HG02870 (cell line): ENCODE data around the gene CTSE.
"Not testable (repeated sequence)": the region's sequence is repeated elsewhere in the genome, so short reads cannot be mapped to it uniquely, and the experiment has no call there.

Experiments used
- ATAC-seq: cut with Tn5 transposase; IDR thresholded peaks from one replicate; pipeline ENCODE4 v1.9.1; 2021; ENCODE audit warnings: mild to moderate bottlenecking, moderate library complexity; ENCODE audit not compliant: unreplicated experiment

CTSE gene

DNA sequence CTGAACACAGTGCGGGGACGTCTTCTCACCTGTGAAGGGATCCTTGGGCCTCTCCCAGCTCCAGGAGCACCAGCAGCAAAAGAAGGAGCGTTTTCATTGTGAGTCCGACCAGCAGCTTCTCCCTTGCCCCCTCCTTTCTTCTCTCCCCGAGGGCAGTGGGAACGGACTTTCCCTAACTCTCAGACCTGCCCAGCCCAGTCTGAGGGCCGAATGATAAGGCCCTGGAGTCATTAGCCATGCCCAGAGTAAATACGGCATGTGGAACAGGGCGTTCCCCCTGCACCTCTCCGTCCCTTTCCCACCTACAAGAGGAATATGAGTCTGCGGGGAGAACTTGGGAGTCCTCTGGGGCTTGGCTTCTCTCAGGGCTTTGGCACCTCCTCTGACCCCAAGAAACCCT lies at the start of gene CTSE:
TSS of gene CTSE (minus strand) at position 201 of the 400 bp plus-strand sequence. CDS start at position 97, 104 bp downstream.
- no peak for ATAC-seq

DNA sequence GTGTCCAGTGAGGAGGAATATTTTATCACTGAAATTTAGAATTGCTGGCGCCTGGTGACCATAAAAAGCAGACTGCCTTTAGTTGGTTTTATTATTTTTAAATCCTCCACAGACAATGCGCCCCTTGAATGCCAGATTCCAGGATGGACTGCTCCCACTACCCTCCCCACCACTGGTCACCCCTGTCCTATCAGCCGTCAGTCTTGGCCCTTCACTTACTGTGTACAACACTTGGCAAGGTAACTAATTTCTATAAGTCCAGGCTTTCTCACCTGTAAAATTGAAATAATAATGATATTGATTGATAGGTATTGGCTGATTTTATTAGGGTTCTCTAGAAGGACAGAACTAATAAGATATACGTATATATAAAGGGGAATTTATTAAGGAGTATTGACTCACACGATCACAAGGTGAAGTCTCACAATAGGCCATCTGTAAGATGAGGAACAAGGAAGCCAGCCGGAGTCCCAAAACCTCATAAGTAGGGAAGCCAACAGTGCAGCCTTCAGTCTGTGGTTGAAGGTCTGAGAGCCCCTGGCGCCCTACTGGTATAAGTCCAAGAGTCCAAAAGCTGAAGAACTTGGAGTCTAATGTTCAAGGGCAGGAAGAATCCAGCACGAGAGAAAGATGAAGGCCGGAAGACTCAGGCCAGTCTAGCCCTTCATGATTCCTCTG lies 47.1 kb upstream of the CTSE start:
- no peak for ATAC-seq

GRCh38 chr1:206068314-206068713 lies 44.6 kb upstream of the CTSE start:
- ATAC-seq = no peak

- ATAC-seq = no peak
These were observed 44.0 kb upstream of the CTSE start for GRCh38 chr1:206067486-206068227.

- peak; percentile 62 for ATAC-seq
These were observed 42.9 kb upstream of the CTSE start for GRCh38 chr1:206066479-206067171.

DNA sequence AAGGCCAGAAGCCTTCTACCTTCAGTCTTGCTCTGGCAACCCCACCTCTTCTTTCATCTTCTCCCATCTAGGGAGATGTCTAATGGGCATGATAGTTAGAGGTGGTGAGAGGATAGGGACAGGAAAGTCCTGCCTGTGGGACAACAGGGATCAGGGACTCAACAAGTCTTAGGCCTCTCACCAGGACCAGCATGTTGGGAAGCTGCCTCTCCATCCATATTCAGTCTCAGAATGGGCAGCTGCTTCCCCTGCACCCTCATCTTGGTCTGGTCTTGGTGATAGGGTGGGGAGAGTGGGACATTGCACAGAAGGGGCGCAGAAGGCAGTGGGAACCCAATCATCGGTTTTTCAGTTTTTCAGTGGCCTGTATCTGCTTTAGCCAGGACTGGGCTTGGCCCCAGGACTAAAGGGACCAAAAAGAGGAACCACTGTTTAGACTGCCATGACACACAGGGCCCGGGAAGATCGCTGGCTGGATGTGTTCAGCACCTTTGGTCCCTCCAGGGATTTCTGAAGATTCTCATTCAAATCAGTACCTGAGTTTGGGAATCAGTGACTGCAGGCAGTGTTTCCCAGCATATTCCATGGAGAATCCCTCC lies 42.0 kb upstream of the CTSE start:
- no peak for ATAC-seq

DNA sequence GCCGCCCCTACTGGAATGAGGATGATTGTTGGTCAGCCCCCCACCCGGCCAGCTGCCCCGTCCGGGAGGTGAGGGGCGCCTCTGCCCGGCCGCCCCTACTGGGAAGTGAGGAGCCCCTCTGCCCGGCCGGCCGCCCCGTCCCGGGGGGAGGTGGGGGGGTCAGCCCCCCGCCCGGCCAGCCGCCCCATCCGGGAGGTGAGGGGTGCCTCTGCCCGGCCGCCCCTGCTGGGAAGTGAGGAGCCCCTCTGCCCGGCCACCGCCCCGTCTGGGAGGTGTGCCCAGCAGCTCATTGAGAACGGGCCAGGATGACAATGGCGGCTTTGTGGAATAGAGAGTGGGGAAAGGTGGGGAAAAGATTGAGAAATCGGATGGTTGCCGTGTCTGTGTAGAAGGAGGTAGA lies 40.8 kb upstream of the CTSE start:
- ATAC-seq = not testable (repeated sequence)

GRCh38 chr1:206064001-206064400 lies 40.3 kb upstream of the CTSE start:
- not testable (repeated sequence) for ATAC-seq

- no peak for ATAC-seq
These were observed 38.8 kb upstream of the CTSE start for GRCh38 chr1:206062464-206062863.

DNA sequence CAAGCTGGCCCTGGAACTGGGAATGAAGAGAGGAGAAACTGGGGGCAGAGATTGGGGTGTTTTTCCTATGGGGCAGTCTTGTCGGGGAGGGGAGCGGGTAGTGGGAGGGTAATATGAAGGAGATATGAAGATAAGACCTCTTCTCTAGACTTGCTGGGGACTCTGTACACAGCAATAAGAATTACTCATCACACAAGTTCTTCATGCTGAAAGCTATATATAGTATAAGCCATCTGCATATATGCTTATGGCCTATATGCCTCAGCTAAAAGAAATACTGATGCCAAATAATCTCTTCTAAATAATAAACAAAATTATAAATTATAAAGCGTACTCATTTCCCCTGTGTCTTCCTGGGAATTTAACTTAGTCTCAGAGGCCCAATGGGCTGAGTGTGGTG lies 37.1 kb upstream of the CTSE start:
- no peak for ATAC-seq

- ATAC-seq = no peak
These were observed 35.7 kb upstream of the CTSE start for GRCh38 chr1:206059355-206059915.

GRCh38 chr1:206058927-206059292 lies 35.2 kb upstream of the CTSE start:
- no peak for ATAC-seq

DNA sequence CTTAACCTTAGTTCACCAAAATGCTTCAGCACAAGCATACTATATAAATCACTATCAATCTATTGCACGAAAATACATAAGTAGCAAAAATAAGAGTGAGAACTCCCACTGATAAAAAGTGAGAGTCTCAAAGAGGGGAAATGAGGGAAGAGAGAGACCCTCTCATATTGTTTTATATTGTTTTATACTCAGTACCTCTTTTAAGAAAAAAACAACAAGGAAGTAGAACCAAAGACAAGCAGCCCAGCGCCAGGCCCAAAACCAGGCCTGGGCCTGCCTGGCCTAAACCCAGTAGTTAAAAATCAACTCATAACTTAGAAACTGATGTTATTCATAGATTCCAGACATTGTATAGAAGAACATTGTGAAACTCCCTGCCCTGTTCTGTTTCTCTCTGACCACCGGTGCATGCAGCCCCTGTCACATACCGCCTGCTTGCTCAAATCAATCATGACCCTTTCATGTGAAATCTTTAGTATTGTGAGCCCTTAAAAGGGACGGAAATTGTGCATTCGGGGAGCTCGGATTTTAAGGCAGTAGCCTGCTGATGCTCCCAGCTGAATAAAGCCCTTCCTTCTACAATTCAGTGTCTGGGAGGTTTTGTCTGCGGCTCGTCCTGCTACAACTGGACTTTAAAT lies 34.7 kb upstream of the CTSE start:
- ATAC-seq = not testable (repeated sequence)

DNA sequence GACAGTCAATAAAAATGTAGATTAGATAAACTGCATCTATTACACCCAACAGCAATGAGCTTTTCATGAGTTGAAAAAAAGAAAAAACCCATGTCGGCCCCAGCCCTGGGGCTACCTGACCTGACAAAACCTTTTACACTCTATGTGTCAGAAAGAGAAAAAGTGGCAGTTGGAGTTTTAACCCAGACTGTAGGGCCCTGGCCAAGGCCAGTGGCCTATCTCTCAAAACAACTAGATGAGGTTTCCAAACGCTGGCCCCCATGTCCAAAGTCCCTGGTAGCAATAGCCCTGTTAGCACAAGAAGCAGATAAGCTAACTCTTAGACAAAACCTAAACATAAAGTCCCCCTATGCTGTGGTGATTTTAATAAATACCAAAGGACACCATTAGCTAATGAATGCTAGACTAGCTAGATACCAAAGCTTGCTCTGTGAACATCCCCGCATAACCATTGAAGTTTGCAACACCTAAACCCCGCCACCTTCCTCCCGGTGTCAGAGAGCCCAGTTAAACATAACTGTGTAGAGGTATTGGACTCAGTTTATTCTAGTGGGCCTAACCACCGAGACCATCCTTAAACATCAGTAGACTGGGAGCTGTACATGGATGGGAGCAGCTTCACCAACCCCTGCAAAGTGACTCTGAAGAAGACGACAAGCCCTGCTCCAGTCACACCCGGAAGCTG lies 32.1 kb upstream of the CTSE start:
- ATAC-seq = not testable (repeated sequence)

- ATAC-seq = not testable (repeated sequence)
These were observed 31.5 kb upstream of the CTSE start for GRCh38 chr1:206055069-206055625.

DNA sequence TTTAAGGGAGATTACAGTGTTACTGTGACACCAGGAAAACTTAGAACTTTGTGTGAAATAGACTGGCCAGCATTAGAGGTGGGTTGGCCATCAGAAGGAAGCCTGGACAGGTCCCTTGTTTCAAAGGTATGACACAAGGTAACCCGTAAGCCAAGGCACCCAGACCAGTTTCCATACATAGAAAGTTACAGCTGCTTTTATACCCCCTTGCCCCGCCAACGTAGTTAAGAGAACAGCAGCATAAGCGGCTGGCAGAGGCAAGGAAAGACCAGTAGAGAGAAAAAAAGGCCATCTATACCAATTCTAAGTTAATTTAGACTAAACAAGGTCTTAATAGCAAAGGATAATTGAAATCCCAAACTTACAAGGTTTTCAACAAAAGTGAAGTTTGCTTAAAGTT lies 29.9 kb upstream of the CTSE start:
- not testable (repeated sequence) for ATAC-seq

GRCh38 chr1:206052919-206053610 lies 29.4 kb upstream of the CTSE start, which contains the start of gene RHEX:
TSS of gene RHEX (plus strand) at chr1:206053173. CDS start at chr1:206097829, 44,656 bp downstream.
- ATAC-seq = not testable (repeated sequence)

DNA sequence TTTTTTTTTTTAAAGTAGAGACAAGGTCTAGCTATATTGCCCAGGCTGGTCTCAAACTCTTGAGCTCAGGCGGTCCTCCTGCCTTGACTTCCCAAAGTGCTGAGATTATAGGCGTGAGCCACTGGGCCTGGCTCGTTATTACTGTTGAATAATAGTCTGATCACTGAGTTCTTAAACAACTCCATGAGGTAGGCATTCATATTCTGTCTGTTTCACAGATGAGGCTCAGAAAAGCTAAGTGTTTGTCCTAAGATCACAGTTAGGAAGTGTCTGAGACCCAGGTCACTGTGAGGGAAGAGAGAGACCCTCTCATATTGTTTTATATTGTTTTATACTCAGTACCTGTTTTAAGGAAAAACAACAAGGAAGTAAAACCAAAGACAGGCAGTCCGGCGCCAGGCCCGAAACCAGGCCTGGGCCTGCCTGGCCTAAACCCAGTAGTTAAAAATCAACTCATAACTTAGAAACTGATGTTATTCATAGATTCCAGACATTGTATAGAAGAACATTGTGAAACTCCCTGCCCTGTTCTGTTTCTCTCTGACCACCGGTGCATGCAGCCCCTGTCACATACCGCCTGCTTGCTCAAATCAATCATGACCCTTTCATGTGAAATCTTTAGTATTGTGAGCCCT lies 28.7 kb upstream of the CTSE start:
- not testable (repeated sequence) for ATAC-seq
